K562 (cell line): ENCODE results near the gene FAR1. TPM values are rescaled to one million over a fixed set of nuclear protein-coding genes. Genes with fewer than 3 reads are reported as not detected.

ENCODE experiments used
- BHLHE40 ChIP-seq: IDR thresholded peaks from 2 replicates; pipeline ENCODE4 v1.6.1; 2011; ENCODE audit warnings: low read length, improper control_type of control experiment
- CHD1 ChIP-seq: fragments of 200-600 bp; sonication (generic); IDR thresholded peaks from one replicate; pipeline ENCODE4 v1.6.1; 2012; ENCODE audit warnings: mild to moderate bottlenecking, moderate library complexity, low read length, inconsistent platforms
- CREM ChIP-seq: IDR thresholded peaks from 2 replicates; pipeline ENCODE4 v1.6.1; 2014; ENCODE audit warnings: antibody characterized with exemption, low read depth
- EHMT2 ChIP-seq: fragments of 450-650 bp; IDR thresholded peaks from 2 replicates; pipeline ENCODE4 v1.6.1; 2018; ENCODE audit warnings: antibody characterized with exemption
- FIP1L1 ChIP-seq: fragments of 200-400 bp; formaldehyde crosslinking; IDR thresholded peaks from 2 replicates; pipeline ENCODE4 v1.6.1; 2018; ENCODE audit warnings: mild to moderate bottlenecking, low read depth, low read length; ENCODE audit not compliant: poor library complexity, severe bottlenecking
- FOXJ2 ChIP-seq: fragments of 200-800 bp; sonication (Bioruptor generic); IDR thresholded peaks from 2 replicates; pipeline ENCODE4 v1.6.1; 2016; ENCODE audit warnings: missing genetic modification characterization, missing compliant biosample characterization
- HNRNPL ChIP-seq: fragments of 200-400 bp; formaldehyde crosslinking; IDR thresholded peaks from 2 replicates; pipeline ENCODE4 v1.6.1; 2017; ENCODE audit warnings: low read depth, mild to moderate bottlenecking, low read length
- KDM1A ChIP-seq, 2 experiments: fragments of 450-650 bp; IDR thresholded peaks; 2 replicates each; pipeline ENCODE4 v1.6.1; 2016; ENCODE audit warnings: mild to moderate bottlenecking in 2 of 2
- NR2C2 ChIP-seq, 2 experiments: fragments of 200-800 bp in 1 of 2; sonication (Bioruptor generic) in 1 of 2; sonication (generic) in 1 of 2; formaldehyde crosslinking in 1 of 2; IDR thresholded peaks; 2 replicates each; pipeline versions ENCODE4 v1.6.1 to v1.8.0; 2016 to 2022; ENCODE audit warnings: mild to moderate bottlenecking in 1 of 2, missing compliant biosample characterization in 1 of 2, missing genetic modification characterization in 1 of 2, missing genetic modification reagents in 1 of 2
- POLR2A ChIP-seq: fragments of 450-650 bp; conservative IDR thresholded peaks from 2 replicates; pipeline ENCODE4 v1.6.1; 2016
- RERE ChIP-seq: sonication (generic); formaldehyde crosslinking; IDR thresholded peaks from 2 replicates; pipeline ENCODE4 v1.8.0; 2023; ENCODE audit warnings: missing genetic modification reagents, mild to moderate bottlenecking, borderline replicate concordance
- SAFB ChIP-seq: fragments of 200-400 bp; formaldehyde crosslinking; IDR thresholded peaks from 2 replicates; pipeline ENCODE4 v1.6.1; 2017; ENCODE audit warnings: low read depth, low read length, borderline replicate concordance
- SMARCA4 ChIP-seq: fragments of 450-650 bp; IDR thresholded peaks from 2 replicates; pipeline ENCODE4 v1.6.1; 2016
- SUPT5H ChIP-seq: fragments of 450-650 bp; IDR thresholded peaks from 2 replicates; pipeline ENCODE4 v1.6.1; 2016
- TCF15 ChIP-seq: fragments of 250-450 bp; sonication (Bioruptor Pico); IDR thresholded peaks from 2 replicates; pipeline ENCODE4 v1.8.0; 2022; ENCODE audit warnings: moderate library complexity, mild to moderate bottlenecking, inconsistent platforms
- TRIM24 ChIP-seq, 2 experiments: fragments of 450-650 bp; IDR thresholded peaks; 2 replicates each; pipeline ENCODE4 v1.6.1; 2016
- VEZF1 ChIP-seq: fragments of 200-800 bp; sonication (Bioruptor generic); IDR thresholded peaks from 2 replicates; pipeline ENCODE4 v1.6.1; 2017; ENCODE audit warnings: missing genetic modification characterization, missing compliant biosample characterization
- ZNF445 ChIP-seq: fragments of 250-450 bp; sonication (Bioruptor Pico); IDR thresholded peaks from 2 replicates; pipeline ENCODE4 v1.4.0; 2020; ENCODE audit warnings: low read depth, mild to moderate bottlenecking, moderate library complexity
- ZNF655 ChIP-seq: fragments of 250-450 bp; sonication (Bioruptor Pico); IDR thresholded peaks from 2 replicates; pipeline ENCODE4 v1.5.0; 2021
- ZNF696 ChIP-seq: fragments of 250-450 bp; sonication (Bioruptor Pico); conservative IDR thresholded peaks from 2 replicates; pipeline ENCODE4 v1.4.0; 2020; ENCODE audit warnings: mild to moderate bottlenecking, moderate library complexity
- ZNF785 ChIP-seq: fragments of 250-450 bp; sonication (Bioruptor Pico); IDR thresholded peaks from 2 replicates; pipeline ENCODE4 v1.4.0; 2020; ENCODE audit warnings: mild to moderate bottlenecking
- polyA plus RNA-seq, 8 experiments: library from polyadenylated mRNA; depleted of rRNA in 4 of 8; stranded (reverse) in 5 of 8; unstranded in 3 of 8; fragments of >200 nt; fragmentation: Nextera tagmentation in 2 of 8; fragmentation: Illumina TruSeq in 1 of 8; extraction: Ambion mirVana in 2 of 8; extraction: Trizol in 1 of 8; gene quantifications; 2 replicates each; pipeline versions ENCODE4 v1.2.1 to v1.2.3, GENCODE V29; 2011 to 2014; ENCODE audit warnings: inconsistent platforms in 1 of 8, missing spikeins in 1 of 8
- total RNA-seq, 7 experiments: library from RNA; depleted of rRNA in 6 of 7; stranded (reverse); fragments of >200 nt in 6 of 7; fragmentation: Illumina TruSeq in 2 of 7; extraction: Trizol in 2 of 7; gene quantifications; 2 replicates each; pipeline versions ENCODE4 v1.2.1 to v1.2.3, GENCODE V29; 2011 to 2021; ENCODE audit warnings: low replicate concordance in 1 of 7

Gene FAR1
- total and polyA plus RNA-seq, 9 of the 15 experiments (the other 6 are each of a cell fraction or from before 2014, with no cell fraction given) = 17.7 to 88.2 (median 52.6) TPM

- TF ChIP-seq ZNF445 (CRISPR knock-in tag) (no peak), VEZF1 (CRISPR knock-in tag) (peak; percentile 88), SMARCA4 (no peak), FOXJ2 (tag) (peak; percentile 40; the same call in 1 of the 2 replicates), HNRNPL (no peak; the same call in 1 of the 2 replicates), CREM (peak; percentile 86), SAFB (peak; percentile 39; the same call in 1 of the 2 replicates), SUPT5H (peak; percentile 65), NR2C2 (CRISPR knock-in tag; IDR thresholded peaks at IDR 0.05) (no peak), NR2C2 (tag; IDR thresholded peaks at IDR 0.05) (peak; percentile 93), KDM1A (IDR thresholded peaks at IDR 0.05) (peak in 1 of 2 experiments; percentile 52; a peak in 2 of 4 replicates), BHLHE40 (no peak), FIP1L1 (peak; percentile 20), RERE (CRISPR knock-in tag) (no peak), EHMT2 (0 out of 2 replicates have a peak, but pooled peaks have one; percentile 52), ZNF696 (no peak), ZNF655 (CRISPR knock-in tag) (no peak), POLR2A (peak; percentile 72), TRIM24 (IDR thresholded peaks at IDR 0.05) (peak in 1 of 2 experiments; percentile 35; a peak in 1 of 4 replicates), CHD1 (no peak), ZNF785 (CRISPR knock-in tag) (no peak), TCF15 (CRISPR knock-in tag) (no peak)
Measured at GRCh38 chr11:13668102-13668956, at the start of gene FAR1 (continued).
